HG03175 (cell line): ENCODE data around the gene JAKMIP1.
"Not testable (repeated sequence)": the region's sequence is repeated elsewhere in the genome, so short reads cannot be mapped to it uniquely, and the experiment has no call there.

Experiments used
- ATAC-seq: cut with Tn5 transposase; IDR thresholded peaks from one replicate; pipeline ENCODE4 v1.9.1; 2021; ENCODE audit warnings: mild to moderate bottlenecking, moderate library complexity; ENCODE audit not compliant: unreplicated experiment

Gene JAKMIP1

DNA sequence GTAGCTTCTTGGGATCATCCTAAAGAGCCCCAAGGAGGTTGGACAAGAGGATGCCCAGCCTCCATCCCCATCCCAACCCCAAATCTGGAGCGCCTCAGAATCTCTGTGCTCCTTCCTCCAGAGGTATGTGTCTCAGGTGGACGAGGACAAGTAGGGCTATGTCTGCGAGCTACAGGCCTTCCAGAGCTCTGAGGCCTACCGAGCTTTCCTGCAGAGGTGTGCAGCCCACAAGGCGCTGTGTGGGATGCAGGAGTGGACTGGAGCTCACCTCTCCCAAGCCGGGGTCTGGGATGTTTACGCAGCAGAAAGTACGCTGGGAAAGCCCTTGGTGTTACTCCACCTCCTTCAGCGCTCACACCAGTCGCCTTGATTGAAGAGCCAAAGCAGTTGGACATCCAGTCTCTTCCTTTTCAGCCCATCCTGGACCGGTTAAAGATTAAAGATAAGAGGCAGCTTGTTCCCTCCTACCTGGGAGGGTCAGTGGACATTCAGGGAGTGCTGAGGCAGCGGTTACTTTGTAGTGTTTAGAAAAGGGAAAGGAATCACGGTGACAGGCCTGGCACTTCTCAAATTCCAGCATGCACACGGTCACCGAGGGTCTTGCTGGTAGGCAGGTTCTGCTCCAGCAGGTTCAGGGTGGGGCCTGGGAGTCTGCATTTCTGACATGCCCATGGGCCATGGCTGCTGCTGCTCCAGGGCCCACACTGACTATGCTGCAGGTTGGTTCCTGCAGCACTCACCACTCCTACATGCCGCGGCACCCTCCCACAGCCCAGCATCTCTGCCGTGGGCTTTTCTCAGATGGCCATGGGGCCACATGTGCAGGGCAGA is 29.5 kb upstream of the JAKMIP1 start:
- ATAC-seq, result no peak

DNA sequence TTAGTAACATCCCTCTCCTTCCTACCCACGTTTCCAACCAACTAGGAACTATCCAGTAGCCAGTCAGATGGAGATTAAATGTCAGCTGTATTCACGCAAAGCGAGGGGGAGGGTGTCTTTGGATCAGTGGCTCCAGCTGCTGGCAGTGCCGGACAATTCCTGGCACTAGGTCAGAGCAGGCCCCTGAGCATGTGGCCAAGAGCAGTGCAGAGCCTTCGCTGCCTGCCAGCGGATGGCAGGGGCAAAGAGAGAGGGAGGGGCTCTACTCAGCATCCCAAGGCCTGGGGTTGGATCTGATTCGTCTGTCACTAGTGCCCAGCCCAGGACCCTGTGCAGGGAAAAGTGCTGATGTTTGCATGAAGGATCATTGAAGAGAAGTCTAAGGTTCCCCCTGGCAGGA is 28.7 kb upstream of the JAKMIP1 start:
- no peak for ATAC-seq

DNA sequence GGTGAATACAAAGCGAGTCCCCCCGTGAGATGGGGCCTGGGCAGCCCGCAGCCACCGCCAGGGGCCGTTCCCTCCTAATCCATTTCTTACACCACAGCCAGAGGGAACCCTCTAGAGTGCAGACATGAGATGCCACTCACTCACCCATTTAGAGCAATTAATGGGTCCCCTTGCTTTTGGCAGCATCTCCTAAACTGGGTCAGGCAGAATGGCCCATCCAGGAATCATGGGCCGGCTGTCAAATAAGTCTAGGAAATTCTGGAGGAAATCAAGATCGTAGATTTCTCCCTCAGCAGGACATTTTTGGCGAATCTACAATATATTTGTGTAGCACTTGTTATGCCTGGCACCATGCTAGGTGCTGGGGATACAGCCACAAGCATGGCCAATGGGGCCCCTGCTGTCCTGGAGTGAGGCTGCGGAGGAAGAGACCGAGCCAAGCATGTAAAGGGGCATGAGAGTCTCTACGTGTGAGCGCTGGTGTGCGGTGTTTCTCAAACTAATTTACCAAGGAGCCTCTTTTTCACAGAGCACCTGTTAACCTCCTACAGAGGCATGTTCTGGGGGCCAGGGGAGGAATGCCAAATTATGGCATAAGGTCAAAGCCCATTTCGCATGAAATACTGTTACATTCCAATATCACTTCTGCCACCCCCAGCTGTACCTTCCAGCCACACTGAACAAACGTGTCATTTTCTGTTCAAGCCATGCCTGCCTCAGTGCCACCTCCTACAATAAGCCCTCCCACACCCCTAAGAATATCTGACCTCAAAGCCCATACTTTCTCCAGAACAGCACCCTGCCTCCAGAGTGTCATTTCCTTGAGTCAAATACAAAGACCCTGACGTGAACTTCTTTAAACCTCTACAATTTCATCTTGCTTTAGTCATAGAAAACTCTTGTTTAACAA is 28.1 kb upstream of the JAKMIP1 start:
- ATAC-seq, result no peak

DNA sequence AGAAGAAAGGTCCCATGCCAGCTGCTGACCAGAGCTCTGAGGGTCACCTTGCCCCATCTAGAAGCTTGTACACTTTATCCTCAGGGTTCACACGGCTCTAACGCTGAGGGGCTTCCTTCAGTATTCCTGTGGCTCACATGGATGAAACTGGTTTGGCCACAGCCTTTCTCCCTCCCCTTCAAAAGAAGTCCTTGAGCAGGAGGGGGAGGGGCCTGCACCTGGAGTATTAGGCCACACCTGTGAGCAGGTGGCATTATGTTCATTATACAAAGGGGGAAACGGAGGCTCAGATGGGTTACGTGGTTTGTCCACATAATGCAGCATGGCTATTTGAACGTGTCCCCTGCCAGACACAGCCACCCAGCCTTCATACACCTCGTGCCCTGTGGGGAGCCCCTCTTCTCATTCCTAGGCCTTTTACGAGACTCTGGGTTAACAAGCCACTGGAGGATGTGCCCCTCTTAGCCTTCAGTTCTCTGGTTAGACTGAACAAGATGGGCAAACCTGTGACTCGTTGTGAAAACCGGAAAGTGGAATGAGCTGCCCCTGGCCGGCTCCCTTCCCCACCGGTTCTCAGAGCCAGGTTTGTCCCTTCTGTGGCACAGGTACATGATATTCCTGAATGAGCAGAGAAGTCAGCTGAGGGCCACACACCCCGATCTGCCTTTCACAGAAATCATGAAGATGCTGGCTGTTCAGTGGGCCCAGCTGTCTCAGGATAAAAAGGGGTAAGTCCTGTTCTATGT is 27.2 kb upstream of the JAKMIP1 start:
- ATAC-seq, result no peak

DNA sequence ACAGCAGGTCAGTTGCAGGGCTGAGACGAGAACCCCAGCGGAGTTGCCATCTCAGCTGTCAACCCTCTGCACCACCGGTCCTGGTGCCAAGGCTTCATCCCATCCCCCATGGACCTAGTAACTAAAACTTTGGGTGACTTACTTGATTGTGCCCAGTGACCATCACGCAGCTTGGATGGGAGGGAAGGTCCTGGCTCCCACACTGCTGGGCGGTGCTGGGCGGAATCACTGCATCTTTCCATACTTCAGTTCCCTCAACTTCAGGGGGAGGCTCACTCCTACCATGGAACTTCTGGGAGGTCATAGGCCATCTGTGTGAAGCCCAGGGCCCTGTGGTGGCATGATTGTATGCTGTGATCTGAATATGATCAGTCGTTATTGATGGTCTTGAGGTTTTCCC is 26.2 kb upstream of the JAKMIP1 start:
- no peak for ATAC-seq

DNA sequence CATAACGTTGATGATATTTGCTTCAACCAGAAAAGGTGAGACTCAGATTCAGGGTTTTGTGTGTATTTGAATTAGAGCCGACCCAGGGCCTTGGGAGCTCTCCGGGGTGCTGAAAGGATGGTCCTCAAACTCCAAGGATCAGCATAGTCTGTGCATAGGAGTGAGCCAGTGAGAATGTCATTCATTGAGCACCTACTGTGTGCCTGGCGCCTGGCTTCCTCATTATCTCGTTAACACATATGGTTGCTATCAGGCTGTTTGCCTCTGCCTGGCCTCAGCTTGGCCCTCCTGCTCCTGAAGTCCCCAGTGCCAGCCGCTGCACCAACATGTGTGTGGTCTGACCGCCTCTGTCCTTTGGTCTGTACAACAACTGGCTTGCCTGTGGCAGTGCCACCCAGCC is 25.1 kb upstream of the JAKMIP1 start:
- ATAC-seq, result no peak

DNA sequence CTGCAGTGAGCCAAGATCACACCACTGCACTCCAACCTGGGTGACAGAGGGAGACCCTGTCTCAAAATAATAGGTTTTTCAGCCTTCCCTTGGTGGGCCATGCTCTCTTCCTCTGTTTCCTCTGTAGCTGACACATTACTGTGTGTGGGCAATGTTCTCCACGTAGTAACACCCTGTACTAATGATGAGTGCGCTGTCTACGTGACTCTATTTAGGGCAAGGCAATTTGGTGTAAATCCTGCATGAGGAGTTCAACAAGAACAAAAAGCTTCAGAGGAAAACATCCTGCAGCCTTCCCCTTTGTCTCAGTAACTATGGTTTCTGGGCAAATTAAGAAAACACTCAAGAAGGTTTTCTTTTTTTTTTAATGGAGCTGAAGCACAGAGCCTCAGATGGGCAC is 24.4 kb upstream of the JAKMIP1 start:
- no peak for ATAC-seq

DNA sequence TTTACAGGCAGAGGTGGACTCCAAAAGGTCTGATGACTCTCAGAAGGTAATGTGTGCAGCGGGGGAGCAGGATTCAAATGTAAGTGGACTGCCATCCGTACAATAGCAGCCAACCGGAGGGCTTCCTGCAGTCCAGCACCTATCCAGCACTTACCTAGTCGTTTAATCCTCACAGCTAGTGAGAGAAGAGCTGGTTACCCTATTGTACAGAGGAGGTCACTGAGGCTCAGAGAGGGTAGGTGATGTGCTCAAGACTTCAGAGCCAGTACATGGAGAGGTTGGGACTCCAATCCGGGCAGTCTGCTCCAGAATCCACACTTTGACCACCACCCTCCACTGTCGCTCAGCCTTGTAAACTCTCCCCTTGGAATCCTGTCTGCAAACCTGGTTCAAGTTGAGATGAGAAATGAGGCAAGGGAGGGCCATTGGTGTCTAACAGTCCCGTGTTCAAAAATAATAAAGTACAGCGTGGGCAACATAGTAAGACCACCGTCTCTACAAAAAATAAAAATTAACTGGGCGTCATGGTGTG is 22.5 kb upstream of the JAKMIP1 start:
- no peak for ATAC-seq

DNA sequence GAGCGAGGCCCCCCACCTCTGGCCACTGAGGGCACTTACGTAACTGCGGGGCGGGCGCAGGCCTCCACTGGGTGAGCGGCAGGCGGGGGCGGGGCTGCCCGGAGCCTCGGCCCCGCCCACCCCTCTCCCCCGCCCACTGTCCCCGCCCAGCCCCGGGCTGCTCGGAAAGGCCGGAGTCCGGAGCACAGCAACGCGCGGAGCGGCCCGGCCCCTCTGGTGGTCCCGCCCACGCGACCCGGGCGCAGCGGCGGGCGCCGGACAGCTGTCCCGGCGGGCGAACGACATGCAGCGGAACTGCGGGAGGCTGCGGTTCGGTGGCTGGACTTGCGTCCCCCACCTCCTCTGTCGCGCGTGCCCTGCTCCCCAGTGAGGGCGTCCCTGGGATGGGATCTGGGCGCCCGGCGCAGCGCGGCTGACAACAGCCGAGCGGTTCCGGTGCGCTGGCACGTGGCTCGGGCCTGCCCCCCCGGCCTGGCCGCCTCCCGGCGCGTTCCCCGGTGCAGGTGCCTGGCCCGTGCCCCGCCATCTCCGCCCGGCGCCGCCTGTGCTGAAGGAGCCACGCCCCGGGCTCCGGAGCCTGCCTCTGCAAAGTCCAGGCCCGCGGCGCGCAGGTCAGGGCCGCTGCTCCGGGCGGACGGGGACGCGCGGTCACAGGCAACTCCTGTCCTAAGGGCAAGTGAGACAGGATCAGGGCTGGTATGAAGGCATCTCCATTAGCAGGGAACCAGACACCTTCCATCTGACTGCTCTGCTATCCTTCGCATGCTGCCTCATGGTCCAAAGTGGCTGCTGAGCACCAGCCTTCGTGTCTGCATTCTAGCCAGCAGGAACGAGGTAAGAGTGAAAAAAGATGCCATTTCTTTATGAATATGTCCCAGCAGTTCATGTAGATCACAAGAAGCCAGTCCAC is 21.8 kb upstream of the JAKMIP1 start:
- no peak for ATAC-seq

DNA sequence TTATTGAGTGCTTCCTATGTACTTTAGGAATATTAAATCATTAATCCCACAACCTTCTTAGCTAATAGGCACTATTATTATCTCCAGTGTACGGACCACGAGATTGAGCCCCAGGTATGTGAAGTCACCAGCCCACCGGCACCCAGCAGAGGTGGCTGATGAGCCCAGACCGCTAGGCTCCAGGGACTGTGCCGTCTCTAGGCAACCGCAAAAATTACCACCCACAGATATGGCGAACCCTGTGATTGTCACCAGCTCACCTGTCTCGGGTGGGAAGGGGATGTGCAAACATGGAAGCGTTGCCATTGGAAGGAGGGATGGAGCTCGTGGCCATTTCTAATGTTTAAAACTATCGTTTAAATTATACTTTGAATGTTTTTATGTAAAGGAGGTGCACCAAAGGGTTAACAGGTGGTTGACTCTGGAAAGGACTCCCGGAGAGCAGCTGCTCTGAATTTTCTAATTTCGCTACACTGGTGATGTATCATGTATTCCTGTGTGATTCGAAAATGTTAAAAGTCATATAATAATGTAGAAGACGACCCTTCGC is 21.0 kb upstream of the JAKMIP1 start:
- no peak for ATAC-seq

DNA sequence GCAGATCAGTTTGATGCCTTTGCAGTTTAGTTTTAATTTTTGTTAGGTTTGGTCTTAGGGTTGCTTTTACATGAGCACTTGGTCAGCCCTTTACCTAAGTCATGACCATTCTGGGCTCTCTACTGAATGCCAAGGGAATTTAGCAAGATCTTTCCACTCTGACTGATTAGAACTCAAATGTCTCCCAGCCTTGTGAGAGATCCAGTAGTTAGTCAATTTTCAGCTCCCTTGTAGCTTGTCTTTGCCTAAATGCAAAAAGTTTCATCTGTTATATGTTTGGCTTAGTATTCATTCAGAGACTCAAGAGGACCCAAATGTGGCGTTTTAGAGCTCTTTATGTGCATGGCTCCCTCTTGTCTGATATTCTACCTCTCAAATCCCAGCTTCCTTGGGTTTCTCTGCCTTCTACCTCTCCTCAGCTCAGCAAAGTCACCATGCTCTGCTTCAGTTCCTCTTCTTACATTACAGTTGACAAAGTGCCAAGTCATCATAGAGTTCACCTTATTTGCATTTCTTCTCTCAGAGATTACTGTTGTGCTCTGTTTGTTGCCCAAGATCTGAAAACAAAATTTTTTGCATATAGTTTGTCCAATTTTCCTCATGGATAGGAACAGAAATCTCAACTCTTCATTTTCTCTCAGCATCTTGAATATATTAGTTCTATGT is 17.5 kb upstream of the JAKMIP1 start:
- peak; percentile 89 for ATAC-seq

DNA sequence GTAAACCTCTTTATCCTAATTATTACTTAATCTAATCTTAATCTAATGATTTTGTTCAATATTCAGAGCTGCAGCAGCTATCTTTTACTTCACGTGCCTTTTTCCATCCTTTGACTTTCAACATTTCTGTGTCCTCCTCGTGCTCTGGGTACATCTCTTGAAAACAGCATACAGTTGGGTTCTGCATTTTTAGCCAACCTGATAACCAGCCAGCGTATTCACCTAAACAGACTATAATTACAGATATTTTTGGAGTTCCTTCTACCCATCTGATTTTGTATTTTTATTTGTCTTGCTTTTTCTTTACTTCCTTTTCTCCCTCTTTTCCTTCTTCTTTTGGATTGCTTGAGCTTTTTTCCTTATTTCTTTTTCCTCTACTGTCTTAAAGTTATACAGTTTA is 16.2 kb upstream of the JAKMIP1 start:
- no peak for ATAC-seq

DNA sequence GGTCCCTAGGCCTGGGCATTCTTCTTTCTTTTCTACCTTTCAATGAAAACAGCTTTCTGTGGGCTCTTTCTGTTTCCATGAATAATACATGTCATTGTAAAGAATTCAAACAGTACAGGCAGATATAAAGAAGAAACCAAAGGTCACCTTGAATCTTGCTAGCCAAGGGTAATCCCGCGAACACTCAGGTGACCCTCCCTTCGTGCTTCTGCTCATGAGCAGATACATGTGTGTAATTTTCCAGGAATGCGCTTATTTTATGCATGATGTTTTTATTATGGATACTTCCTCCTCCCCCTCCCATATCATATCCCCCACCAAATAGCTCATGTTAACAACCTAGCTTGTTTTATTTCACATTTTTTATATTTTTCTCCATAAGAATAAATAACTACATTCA is 9.6 kb upstream of the JAKMIP1 start:
- no peak for ATAC-seq

DNA sequence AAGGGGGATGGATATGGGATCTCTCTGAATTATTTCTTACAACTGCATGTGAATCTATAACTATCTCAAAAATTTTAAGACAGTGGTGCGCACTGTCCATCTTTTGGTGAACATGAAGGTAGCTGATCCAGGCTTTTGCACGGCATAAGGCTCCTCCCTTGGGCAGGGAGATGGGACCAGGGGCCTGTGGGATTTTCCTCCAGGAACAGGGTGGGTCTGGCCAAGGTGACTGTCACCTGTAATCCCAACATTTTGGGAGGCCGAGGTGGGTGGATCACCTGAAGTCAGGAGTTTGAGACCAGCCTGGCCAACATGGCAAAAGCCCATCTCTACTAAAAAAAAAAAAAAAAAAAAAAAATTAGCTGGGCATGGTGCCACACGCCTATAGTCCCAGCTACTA is 8.9 kb upstream of the JAKMIP1 start:
- ATAC-seq, result not testable (repeated sequence)

DNA sequence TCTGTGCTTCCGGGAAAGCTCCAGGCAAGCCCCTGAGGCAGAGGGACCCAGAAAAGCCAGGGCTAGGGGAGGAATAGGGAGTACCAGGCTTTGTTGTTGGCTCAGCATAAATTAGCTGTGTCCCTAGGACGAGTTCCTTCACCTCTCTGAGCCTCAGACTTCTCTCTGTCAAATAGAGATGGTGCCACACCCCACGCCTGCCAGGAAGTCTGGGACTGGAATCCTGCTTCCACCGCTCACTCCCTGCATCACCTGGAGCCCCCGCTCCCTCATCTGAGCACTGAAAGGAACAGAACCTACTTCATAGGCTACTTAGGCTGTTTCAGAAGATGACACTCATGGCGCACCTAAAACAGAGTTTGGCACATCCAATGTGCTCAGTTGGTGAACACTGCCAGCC is 8.1 kb upstream of the JAKMIP1 start:
- ATAC-seq, result no peak

DNA sequence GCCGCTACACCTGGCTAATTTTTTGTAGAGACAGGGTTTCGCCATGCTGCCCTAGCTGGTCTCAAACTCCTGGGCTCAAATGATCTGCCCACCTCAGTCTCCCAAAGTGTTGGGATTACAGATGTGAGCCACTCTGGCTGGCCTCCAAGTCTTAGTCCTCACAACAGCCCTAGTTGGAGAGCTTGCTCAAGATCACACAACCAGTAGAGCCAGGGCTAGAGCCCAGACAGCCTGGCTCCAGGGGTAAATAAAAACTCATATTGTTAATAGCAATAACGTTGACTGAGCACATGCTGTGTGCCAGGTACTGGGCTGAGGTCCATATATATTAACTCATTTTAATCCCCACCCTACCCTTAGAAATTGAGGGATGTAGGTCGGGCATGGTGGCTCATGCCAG is 7.3 kb upstream of the JAKMIP1 start:
- no peak for ATAC-seq

DNA sequence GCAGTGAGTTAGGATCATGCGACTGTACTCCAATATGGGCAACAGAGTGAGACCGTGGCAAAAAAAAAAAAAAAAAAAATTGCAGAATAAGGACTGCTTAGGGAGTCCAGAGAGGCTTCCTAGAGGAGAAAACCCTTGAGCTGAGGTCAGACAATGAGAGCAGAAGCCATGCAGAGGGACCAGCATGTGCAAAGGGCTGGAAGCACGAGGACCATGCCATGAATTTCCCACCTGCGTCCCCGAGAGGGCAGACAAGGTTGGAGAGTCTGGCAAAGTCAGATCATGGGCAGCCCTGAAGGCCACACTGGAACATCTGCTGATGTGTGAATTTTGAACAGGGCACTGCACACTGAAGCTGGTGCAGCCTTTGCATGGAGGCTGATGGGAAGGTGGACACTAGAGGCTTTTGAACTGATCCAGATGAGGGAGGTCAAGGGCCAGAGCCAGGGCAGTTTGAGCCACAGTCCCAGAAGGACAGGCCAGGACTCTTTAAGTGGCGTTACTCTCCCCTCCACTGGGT is 6.5 kb upstream of the JAKMIP1 start:
- ATAC-seq, result no peak

DNA sequence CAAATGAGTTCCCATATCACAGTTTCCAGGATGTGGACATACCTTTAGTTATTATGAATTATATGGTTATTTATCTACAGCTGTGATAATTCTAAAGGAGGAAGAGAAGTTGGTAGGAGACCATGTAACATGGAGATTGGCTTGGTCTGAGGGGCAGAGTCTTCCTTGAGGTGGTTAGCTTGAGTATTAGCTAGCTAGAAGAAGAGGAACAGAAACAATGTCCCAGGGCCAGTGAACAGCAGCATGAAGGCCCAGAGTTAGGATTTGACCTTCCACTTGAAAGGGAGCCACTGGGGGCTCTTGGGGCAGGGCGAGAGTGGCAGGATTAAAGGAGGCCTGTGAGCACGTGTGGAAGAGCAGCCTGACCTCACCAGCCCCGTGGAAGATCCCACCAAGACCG is 5.6 kb upstream of the JAKMIP1 start:
- ATAC-seq, result no peak

DNA sequence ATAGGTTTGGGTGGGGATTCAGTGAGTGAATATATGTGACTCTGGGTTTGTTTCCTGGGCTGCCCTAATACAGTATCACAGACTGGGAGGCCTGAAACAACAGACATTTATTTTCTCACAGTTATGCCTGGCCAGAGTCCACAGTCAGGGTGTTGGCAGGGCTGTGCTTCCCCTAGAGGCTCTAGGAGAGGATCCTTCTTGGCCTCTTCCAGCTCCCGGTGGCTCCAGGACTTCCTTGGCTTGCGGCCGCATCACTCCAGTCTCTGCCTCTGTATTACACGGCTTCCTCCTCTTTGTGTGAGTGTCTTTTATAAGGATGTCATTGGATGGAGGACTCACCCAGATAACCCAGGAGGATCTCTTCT is 5.2 kb upstream of the JAKMIP1 start:
- ATAC-seq, result no peak
